IPS-NIHi7 (cell line): ENCODE data around the gene CALD1.

ENCODE experiments used
- DNase-seq: peaks from one replicate; pipeline ENCODE4 v3.0.0; 2012; ENCODE audit warnings: mixed read lengths; ENCODE audit errors: extremely low spot score

The CALD1 gene

DNA sequence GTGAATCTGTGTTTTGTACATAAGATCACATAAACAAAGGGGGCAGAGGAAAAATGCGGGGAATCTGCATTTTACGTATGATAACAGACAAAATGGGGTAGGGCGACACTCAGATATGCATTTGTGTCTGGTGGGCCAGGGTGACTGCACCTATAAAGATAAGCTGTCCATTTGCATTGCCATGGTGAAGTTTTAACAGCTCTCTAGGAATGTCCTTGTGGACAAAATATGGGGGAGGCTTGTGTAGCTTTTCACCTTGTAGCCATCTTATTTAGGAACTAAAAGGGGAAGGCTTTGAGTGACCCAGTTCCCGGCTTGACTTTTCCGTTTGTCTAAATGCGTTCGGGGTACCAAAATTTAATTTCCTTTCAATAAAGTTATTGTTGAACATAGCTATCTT is 114.5 kb downstream of the CALD1 start:
- no peak for DNase-seq

DNA sequence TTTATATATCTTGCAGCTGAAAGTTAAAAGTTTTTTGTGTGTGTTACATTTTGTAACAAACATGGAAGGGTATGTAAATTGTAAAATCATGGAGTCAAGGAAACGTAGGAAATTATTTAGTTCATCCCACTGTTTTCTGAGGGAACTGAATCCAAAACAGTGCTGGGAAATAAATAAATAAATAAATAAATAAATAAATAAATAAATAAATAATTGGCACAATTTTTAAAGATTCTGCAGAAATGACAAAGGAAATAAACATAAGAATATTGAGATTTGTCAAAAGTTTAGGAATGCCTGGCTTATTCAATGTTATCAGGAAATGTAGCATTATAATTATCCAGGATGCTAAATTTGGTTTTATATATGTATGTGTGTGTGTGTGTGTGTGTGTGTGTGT is 115.5 kb downstream of the CALD1 start:
- no peak for DNase-seq

GRCh38 chr7:134896073-134896472 is 116.6 kb downstream of the CALD1 start:
- no peak for DNase-seq

GRCh38 chr7:134897936-134898335 is 118.5 kb downstream of the CALD1 start:
- DNase-seq: no peak

- DNase-seq: no peak
These were observed 120.3 kb downstream of the CALD1 start for GRCh38 chr7:134899729-134900128.

- DNase-seq: no peak
These were observed 120.9 kb downstream of the CALD1 start for GRCh38 chr7:134900166-134900982.

GRCh38 chr7:134901389-134902020 is 122.1 kb downstream of the CALD1 start:
- no peak for DNase-seq

GRCh38 chr7:134902058-134902457 is 122.6 kb downstream of the CALD1 start:
- DNase-seq: no peak

DNA sequence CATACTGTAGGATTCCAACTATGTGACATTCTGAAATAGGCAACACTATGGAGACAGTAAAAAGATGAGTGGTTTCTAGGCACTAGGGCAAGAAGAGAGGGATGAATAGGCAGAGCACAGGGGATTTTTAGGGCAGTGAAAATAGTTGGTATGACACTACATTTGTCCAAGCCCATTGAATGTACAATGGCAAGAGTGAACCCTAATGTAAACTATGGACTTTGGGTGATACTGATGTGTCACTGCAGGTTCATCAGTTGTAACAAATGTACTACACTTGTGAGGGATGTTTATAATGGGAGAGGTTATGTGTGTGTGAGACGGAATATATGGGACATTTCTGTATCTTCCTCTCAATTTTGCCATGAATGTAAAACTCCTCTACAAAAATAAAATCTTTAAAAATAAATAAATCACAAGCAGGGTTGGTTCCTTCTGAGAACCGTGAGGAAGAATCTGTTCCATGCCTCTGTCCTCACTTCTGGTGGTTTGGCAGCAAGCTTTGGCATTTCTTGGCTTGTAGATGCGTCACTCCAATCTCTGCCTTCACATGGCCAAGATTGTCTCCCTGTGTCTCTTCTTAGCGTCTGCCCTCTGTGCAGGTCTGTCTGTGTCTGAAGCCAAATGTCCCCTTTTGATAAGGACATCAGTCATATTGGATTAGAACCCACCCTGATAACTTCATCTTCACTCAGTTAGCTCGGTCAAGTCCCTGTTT is 123.8 kb downstream of the CALD1 start:
- no peak for DNase-seq

GRCh38 chr7:134905375-134905774 is 125.9 kb downstream of the CALD1 start:
- no peak for DNase-seq

- no peak for DNase-seq
These were observed 127.6 kb downstream of the CALD1 start for GRCh38 chr7:134907000-134907399.

DNA sequence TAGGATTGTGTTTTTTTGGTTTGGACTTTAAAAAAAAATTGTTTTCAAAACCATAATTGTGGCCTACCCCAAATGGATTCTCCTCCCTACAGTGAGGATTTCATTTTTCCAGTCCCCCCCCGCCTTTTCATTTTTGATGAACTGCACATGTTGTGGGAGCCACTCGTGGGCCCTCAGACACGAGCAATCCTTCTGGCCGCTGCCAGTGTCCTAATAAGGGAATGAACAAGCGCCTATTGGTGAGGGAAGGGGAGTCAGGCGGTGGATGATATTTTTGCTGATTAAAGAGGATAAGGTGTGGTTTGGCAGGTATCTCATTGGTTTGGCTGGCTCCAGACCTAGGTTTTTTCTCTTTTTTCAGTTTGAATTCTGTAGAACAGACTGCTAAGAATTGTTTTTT is 128.2 kb downstream of the CALD1 start:
- no peak for DNase-seq

DNA sequence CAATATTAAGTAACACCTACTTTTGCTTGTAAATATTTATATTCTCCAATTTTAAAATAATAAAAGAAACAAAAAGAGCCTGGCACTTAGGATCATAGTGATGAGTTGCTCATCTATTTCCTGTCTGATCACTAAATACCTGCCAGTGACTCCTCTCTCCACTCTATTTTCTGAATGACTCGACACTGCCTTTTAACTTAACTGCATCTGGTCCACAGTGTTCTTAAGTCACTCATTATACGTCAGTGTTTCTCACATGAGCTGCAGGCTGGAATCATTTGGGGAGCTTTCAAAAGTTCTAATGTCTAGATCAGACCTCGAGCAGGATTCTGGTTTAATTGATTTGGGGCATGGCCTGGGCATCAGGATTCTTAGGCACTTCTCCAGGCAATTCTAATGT is 128.9 kb downstream of the CALD1 start:
- DNase-seq: no peak

GRCh38 chr7:134910214-134910890 is 130.9 kb downstream of the CALD1 start:
- DNase-seq: no peak

GRCh38 chr7:134910968-134911367 is 131.5 kb downstream of the CALD1 start:
- no peak for DNase-seq

GRCh38 chr7:134916171-134916883 is 136.9 kb downstream of the CALD1 start:
- DNase-seq: no peak

- no peak for DNase-seq
These were observed 139.8 kb downstream of the CALD1 start for GRCh38 chr7:134919240-134919641.

DNA sequence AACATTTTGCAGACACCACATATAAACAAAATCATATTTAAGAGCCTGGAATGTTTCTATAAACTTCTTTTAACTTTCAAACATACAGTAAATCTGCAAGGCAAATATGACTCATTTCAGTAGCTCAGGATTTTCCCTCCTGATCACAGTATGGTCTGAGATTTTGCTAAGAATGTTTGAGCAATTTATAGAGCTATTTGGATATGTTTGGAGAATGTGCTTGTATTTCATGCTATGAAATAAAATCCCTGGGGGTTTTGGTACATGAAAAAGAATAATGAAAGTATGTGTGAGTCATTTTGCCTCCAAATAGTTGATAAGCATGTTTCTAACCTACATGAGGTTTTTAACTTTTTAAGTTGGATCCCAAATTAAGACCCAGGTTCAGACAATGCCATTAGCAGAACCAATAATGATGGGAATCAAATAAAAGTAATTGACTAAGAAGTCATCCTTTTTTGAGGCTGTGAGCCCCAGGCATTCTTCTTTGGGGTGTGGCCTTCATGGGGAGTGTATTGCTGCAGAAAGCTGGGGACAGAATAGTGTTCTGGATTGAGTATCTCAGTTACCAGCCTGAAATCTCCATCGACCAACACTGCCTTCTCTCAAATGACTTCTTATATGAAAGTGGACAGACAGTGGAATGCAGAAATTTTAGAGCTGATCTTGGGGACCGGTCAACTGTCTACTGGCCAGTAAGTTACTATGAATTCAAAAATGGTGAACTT is 140.8 kb downstream of the CALD1 start:
- no peak for DNase-seq

DNA sequence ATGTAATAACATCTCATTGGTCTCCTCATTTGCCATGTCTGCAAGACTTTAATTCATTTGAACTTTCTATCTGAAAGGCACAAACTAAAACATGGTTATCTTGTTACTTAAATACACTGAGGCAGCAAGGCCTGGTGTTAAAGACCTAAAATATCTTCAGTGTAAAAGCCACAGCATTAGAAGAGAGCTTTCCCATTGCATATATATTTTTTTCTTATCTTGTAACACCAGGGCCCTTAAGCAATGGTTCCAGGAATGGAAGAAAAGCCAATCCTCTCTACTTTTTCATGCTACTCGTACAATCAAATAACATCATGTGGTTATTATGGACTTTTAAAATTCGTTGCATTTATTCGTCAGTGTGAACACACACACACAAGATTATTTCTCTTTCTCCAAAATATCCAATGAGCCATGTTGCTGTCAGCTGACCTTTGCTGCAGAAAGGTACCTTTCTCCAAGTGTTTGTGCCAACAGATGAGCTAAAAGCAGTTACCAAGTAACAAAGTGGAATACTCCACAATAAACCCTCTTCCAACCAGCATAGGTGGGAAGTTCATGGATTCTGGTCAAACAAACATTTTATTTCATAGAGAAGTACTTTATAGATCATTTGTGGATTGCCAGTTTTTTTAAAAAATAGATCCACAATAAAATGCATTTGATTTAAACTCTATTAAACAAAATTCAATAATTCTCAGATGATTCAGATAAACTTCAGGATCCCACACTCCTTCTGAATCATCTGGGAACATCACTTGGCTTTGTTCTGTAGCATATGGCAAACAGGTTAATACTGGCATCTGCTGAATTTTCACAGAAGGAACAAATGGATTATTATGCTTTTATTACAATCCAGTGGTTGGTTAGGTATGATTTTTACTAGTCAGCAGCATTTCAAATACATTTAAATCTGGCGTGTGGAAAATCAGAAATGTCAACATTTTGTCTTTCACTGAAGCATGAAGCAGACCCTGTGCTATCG is 143.6 kb downstream of the CALD1 start:
- DNase-seq: no peak

DNA sequence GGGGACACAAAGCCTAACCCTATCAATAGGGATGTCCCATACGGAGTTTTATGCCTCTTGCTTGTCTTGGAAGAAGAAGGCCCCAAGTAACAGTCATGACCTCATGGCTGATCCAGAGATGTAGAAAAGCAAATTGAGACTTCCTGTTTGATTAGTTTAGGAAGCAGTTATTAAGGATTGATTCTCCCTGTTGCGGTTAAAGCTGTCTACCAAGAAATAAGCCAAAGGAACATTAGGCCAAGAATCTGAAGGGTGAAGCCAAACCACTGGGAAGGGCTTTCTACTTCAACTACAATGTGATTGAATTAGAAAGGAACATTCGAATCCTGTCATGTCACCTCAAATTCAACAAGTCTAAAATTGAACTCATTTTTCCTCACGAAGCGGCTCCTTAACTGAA is 146.3 kb downstream of the CALD1 start:
- DNase-seq: no peak
